Subcutaneous adipose tissue (tissue), 4 donors: Measurements from ENCODE around the gene STBD1. TPM values are rescaled to one million over a fixed set of nuclear protein-coding genes. Genes with fewer than 3 reads are reported as not detected.

Experiments used
- CTCF ChIP-seq: fragments of 450-650 bp; IDR thresholded peaks from one replicate; pipeline ENCODE4 v1.5.1; 2016; ENCODE audit warnings: low read depth, mild to moderate bottlenecking, control low read depth, antibody characterized with exemption, moderate library complexity
- total RNA-seq, 4 donors: library from RNA; depleted of rRNA; stranded (reverse); fragments of >200 nt; gene quantifications; one replicate each; pipeline ENCODE4 v1.1.0, GENCODE V29; 2016

Gene STBD1
- total RNA-seq, 4 donors from 2014 or later, result 25.8 to 62.0 (median 36.4) TPM

GRCh38 chr4:76277667-76278066 lies 28.9 kb upstream of the STBD1 start:
- TF ChIP-seq CTCF, result no peak

GRCh38 chr4:76278583-76278982 lies 27.9 kb upstream of the STBD1 start:
- no peak for TF ChIP-seq CTCF

GRCh38 chr4:76279462-76279861 lies 27.1 kb upstream of the STBD1 start:
- no peak for TF ChIP-seq CTCF

- TF ChIP-seq CTCF, result no peak
Measured at GRCh38 chr4:76280488-76281441, 25.8 kb upstream of the STBD1 start.

GRCh38 chr4:76282941-76283689 lies 23.4 kb upstream of the STBD1 start:
- TF ChIP-seq CTCF, result no peak

GRCh38 chr4:76283900-76284299 lies 22.6 kb upstream of the STBD1 start:
- TF ChIP-seq CTCF, result no peak

GRCh38 chr4:76292730-76293129 lies 13.8 kb upstream of the STBD1 start:
- TF ChIP-seq CTCF, result no peak
